ENCODE measurements around the gene PRADC1. TPM values are rescaled to one million over a fixed set of nuclear protein-coding genes. Genes with fewer than 3 reads are reported as not detected.
A peak's percentile ranks its signal among the peaks of the same experiment; 100 is the strongest.

Gene PRADC1
- 27.9 TPM for polyA plus RNA-seq (2012; ENCODE audit: insufficient read length, low read depth)

DNA sequence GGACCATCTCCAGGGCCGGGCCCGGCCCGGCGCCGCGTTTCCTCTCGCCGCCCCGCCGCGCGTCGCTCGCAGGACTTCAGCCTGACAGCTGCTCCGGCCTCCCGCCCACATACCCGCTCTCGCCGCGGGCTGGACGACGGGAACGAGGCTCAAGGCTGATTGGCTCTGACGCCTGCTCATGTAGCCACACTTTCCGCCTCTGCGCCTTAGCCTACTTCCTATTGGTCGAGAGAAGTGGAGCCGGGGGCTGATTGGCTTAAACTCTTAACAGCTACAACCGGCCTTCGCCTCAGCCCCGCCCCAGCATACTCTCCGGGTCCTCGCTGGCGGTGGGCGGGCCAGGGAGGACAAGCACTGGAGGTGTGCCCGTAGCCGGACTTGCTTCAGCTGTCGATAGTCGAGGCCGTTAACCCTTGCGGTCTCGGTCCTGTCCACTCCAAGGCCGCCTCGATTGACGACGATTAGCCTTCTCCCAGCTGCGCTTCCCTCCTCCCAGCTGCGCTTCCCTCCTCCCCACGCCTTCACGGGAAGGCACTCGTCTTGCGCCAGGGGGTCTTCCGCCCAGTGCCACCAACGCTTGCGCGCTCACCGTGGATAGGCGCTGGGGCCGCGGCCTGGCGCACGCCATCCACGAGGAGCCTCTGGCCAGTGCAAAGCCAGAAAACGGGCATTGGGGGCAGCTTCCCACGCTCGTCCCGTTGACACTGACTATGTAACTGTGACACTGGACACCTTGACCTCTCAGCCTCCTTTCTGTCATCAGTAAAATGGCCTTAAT lies at the start of gene PRADC1:
Gene PRADC1, minus strand, starts transcription at position 86 of the 778 bp plus-strand sequence. Its CDS starts 79 bp downstream, at position 7.
- TF ChIP-seq POLR2AphosphoS5 (IDR thresholded peaks at IDR 0.05; ENCODE audit: low read depth, low read length) (peak; percentile 68), TAF1 (IDR thresholded peaks at IDR 0.05; ENCODE audit: borderline replicate concordance, insufficient read depth, low read length) (no peak), FOXP2 (optimal IDR thresholded peaks at IDR 0.05; ENCODE audit: borderline replicate concordance, extremely low read depth, extremely low read length, insufficient read depth) (peak; percentile 59), SIN3A (IDR thresholded peaks at IDR 0.05; ENCODE audit: borderline replicate concordance, insufficient read depth, low read length) (peak; percentile 63; the same call in 1 of the 2 replicates)
- TF ChIP-seq, protein P1, sequence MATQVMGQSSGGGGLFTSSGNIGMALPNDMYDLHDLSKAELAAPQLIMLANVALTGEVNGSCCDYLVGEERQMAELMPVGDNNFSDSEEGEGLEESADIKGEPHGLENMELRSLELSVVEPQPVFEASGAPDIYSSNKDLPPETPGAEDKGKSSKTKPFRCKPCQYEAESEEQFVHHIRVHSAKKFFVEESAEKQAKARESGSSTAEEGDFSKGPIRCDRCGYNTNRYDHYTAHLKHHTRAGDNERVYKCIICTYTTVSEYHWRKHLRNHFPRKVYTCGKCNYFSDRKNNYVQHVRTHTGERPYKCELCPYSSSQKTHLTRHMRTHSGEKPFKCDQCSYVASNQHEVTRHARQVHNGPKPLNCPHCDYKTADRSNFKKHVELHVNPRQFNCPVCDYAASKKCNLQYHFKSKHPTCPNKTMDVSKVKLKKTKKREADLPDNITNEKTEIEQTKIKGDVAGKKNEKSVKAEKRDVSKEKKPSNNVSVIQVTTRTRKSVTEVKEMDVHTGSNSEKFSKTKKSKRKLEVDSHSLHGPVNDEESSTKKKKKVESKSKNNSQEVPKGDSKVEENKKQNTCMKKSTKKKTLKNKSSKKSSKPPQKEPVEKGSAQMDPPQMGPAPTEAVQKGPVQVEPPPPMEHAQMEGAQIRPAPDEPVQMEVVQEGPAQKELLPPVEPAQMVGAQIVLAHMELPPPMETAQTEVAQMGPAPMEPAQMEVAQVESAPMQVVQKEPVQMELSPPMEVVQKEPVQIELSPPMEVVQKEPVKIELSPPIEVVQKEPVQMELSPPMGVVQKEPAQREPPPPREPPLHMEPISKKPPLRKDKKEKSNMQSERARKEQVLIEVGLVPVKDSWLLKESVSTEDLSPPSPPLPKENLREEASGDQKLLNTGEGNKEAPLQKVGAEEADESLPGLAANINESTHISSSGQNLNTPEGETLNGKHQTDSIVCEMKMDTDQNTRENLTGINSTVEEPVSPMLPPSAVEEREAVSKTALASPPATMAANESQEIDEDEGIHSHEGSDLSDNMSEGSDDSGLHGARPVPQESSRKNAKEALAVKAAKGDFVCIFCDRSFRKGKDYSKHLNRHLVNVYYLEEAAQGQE (IDR thresholded peaks at IDR 0.05; ENCODE audit: insufficient read depth in 1 of 2, low read depth in 2 of 2, low read length in 2 of 2), result no peak

DNA sequence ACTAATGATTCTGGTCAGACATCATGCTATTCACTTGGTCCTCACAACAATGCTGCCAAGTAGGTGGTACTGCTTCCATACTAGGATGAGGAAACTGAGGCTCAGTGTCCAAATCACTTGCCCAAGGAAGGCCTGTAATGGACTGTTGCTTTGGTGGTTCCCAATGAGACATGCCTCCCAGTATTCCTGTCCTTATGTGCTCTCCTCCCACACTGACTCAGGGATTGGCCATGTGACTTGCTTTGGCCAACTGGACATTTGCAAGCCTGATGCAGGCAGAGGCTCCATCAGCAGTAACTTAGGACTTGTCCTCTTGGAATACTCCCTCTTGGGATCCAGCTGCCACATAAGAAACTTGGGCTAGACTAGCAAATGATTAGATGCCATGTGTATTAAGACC lies 48.2 kb upstream of the PRADC1 start:
- no peak for TF ChIP-seq SIN3A (IDR thresholded peaks at IDR 0.05; ENCODE audit: borderline replicate concordance, insufficient read depth, low read length)

DNA sequence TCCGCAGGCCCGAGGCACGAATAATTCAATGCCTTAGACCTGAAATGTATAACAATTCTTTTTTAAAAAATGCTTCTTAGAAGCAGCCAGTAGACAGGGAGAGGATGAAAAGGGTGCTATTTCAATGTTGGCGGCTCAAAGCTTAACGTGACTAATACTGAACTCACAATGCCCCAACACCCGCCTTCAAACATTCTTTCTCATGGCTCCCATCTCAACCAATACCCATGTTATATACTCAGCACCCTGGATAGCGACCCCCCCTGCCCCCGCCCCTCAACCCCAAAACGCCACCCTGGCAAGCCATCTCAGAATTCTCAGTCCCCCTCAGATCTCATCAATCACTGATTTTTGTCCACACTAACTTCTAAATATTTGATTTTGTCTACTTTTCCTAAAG lies 46.8 kb upstream of the PRADC1 start:
- TF ChIP-seq, protein P1 (IDR thresholded peaks at IDR 0.05; ENCODE audit: insufficient read depth in 1 of 2, low read depth in 2 of 2, low read length in 2 of 2), result peak; percentile 42 to 86; a peak in 2 of 4 replicates
- TF ChIP-seq FOXP2 (optimal IDR thresholded peaks at IDR 0.05; ENCODE audit: borderline replicate concordance, extremely low read depth, extremely low read length, insufficient read depth), result no peak

DNA sequence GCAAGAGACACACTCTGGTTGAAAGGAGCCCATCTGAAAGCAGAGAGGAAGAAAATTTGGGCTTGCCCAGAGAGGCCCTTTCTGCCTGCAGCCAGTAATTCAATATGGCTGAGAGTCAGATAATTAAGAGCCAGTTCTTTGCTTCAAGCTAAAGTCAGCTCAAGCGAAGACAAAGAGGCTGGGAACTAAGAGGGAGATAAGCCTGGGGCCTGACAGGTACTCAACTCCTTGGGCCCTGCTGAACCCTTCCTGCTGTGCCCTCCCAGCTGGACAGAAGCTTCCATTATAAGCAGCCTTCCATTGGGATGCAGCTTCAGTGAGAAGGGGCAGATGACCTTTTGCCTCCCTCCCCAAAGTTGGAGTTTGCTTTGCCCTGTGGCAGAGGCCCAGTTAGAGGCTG lies 39.2 kb upstream of the PRADC1 start:
- TF ChIP-seq POLR2AphosphoS5 (IDR thresholded peaks at IDR 0.05; ENCODE audit: low read depth, low read length), result no peak

DNA sequence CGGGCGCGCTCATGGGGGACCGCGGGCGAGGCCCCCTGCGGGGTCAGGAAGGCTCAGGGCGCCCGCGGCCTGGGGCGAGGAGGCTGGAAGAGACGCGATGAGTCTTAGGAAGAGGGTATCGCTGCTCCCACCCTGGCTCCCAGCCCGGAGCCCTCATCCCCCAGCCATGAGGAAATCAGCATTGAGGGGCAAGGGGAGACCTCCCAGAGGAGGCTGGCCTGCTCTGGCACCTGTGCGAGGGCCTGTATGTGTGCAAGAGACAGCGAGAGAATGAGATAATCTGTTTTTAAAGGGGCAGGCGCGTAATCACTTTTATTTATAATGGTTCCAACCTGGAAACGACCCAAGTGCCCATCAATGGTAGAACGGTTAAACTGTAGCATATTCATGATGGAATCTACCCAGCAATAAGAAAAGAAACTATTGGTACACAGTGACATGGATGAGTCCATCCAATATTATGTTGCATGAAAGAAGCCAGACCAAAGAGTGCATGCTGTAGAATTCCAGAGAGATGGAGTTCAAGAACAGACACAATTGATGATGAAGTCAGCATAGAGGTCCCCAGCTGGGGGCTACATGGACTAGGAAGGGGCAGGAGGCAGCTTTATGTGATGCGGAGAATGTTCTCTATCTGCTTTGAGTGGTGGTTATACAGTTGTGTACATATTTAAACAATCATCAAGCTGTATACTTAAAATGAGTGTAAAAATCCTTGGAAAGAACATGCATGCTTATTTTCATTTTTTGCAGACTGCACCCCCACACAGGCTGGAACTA lies 36.8 kb upstream of the PRADC1 start:
- TF ChIP-seq SIN3A (IDR thresholded peaks at IDR 0.05; ENCODE audit: borderline replicate concordance, insufficient read depth, low read length), result no peak
- no peak for TF ChIP-seq TAF1 (IDR thresholded peaks at IDR 0.05; ENCODE audit: borderline replicate concordance, insufficient read depth, low read length)
- TF ChIP-seq POLR2AphosphoS5 (IDR thresholded peaks at IDR 0.05; ENCODE audit: low read depth, low read length), result no peak
- TF ChIP-seq FOXP2 (optimal IDR thresholded peaks at IDR 0.05; ENCODE audit: borderline replicate concordance, extremely low read depth, extremely low read length, insufficient read depth), result no peak

DNA sequence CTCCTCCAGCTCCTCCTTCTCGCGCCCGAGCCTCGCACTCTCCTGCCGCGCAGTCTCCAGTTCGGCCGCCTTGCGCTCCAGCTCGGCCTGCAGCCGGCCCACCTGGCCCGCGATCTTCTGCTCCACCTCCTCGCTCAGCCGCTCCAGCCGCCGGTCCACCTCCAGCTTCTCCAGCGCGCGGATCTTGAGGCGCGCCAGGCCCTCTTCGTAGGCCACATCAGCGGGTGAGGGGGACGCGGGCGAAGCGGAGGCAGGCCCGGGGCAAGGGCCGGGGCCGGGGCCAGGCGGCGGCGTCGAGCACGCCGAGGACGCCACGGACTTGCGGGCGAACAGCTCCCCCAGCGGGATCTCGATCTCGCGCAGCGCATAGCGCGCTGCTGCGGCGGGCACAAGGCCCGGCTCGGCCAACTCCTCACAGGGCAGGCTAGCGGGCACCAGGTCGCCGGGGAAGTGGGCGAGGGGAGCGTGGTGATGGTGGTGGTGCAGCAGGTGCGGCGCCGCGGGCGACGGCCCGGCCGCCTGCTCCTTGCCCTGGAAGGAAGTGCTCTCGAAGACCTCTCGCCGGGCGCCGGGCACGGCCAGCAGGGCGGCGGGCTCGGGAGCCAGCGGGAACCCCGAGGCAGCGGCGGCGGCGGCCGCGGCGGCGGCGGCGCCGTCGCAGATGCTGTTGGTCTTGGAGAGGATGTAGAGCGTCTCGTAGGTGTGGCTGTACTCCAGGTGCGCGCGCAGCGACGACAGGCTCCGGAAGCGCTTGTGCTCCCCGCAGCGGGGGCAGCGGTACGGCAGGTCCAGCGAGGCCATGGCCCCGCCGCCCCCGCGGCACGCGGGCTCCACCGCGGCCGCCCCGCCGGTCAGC lies 36.0 kb upstream of the PRADC1 start:
- no peak for TF ChIP-seq SIN3A (IDR thresholded peaks at IDR 0.05; ENCODE audit: borderline replicate concordance, insufficient read depth, low read length)
- TF ChIP-seq TAF1 (IDR thresholded peaks at IDR 0.05; ENCODE audit: borderline replicate concordance, insufficient read depth, low read length), result no peak
- TF ChIP-seq, protein P1 (IDR thresholded peaks at IDR 0.05; ENCODE audit: insufficient read depth in 1 of 2, low read depth in 2 of 2, low read length in 2 of 2), result no peak
- no peak for TF ChIP-seq POLR2AphosphoS5 (IDR thresholded peaks at IDR 0.05; ENCODE audit: low read depth, low read length)
- TF ChIP-seq FOXP2 (optimal IDR thresholded peaks at IDR 0.05; ENCODE audit: borderline replicate concordance, extremely low read depth, extremely low read length, insufficient read depth), result no peak
